ENCODE results near the gene GALNT6. TPM values are rescaled to one million over a fixed set of nuclear protein-coding genes. Genes with fewer than 3 reads are reported as not detected.
A peak's percentile ranks its signal among the peaks of the same experiment; 100 is the strongest.

Gene GALNT6
- total RNA-seq, 1 experiment from 2014 or later = 190 TPM

DNA sequence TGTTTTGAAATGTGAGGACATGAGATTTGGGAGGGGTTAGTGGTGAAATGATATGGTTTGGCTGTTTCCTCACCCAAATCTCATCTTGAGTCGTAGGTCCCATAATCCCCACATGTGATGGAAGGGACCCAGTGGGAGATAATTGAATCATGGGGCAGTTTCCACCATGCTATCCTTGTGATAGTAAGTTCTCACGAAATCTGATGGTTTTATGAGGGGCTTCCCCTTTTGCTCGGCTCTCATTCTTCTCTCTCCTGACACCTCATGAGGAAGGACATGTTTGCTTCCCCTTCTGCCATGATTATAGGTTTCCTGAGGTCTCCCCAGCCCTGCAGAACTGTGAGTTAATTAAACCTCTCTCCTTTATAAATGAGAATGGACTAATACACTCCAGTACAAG lies 18.0 kb downstream of the GALNT6 start:
- Histone ChIP-seq H3K4me3 (ENCODE audit: low read depth, low read length) (no peak overlapping the region), H3K27me3 (replicated peaks; ENCODE audit: control insufficient read depth, insufficient read depth, low read length) (no peaks in the 10 kb centered on the region), H3K36me3 (ENCODE audit: control insufficient read depth, insufficient read depth, low read length) (peaks cover 11% of the 10 kb centered on the region), H3K4me1 (peaks cover 19% of the 10 kb centered on the region), H3K9me3 (no peaks in the 10 kb centered on the region)
- H3K36me3 Mint-ChIP-seq (ENCODE audit: insufficient read depth, unreplicated experiment) = peaks cover 96% of the 10 kb centered on the region
- TF ChIP-seq, protein P1, sequence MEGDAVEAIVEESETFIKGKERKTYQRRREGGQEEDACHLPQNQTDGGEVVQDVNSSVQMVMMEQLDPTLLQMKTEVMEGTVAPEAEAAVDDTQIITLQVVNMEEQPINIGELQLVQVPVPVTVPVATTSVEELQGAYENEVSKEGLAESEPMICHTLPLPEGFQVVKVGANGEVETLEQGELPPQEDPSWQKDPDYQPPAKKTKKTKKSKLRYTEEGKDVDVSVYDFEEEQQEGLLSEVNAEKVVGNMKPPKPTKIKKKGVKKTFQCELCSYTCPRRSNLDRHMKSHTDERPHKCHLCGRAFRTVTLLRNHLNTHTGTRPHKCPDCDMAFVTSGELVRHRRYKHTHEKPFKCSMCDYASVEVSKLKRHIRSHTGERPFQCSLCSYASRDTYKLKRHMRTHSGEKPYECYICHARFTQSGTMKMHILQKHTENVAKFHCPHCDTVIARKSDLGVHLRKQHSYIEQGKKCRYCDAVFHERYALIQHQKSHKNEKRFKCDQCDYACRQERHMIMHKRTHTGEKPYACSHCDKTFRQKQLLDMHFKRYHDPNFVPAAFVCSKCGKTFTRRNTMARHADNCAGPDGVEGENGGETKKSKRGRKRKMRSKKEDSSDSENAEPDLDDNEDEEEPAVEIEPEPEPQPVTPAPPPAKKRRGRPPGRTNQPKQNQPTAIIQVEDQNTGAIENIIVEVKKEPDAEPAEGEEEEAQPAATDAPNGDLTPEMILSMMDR (IDR thresholded peaks at IDR 0.05; ENCODE audit: insufficient read depth in 1 of 2, low read depth in 1 of 2, low read length in 1 of 2, severe bottlenecking in 1 of 2, unreplicated experiment in 1 of 2) = no peak
- H3K9me3 Mint-ChIP-seq (ENCODE audit: unreplicated experiment) = no peaks in the 10 kb centered on the region
- no peak overlapping the region for H3K4me3 Mint-ChIP-seq (ENCODE audit: unreplicated experiment)
- ChIA-PET CTCF (no interaction called here), POLR2A (no interaction called here)
- peak overlapping the region; percentile 6 for H3K27ac Mint-ChIP-seq (ENCODE audit: unreplicated experiment)
- H3K4me1 Mint-ChIP-seq (ENCODE audit: low read depth, unreplicated experiment) = peaks cover 16% of the 10 kb centered on the region
- DNase-seq = no peak
- no TSS peak for BruUV-seq (replicated peaks)
- H3K27me3 Mint-ChIP-seq (ENCODE audit: insufficient read depth, unreplicated experiment) = no peaks in the 10 kb centered on the region
- intact Hi-C loops (cut with micrococcal nuclease; ENCODE audit: unreplicated experiment) = no loop called here

GRCh38 chr12:51372021-51372420 lies 19.2 kb downstream of the GALNT6 start:
- no peak overlapping the region for H3K4me3 ChIP-seq (ENCODE audit: low read depth, low read length)
- BruUV-seq (replicated peaks) = no TSS peak
- no peaks in the 10 kb centered on the region for H3K27me3 Mint-ChIP-seq (ENCODE audit: insufficient read depth, unreplicated experiment)
- TF ChIP-seq, protein P1 (IDR thresholded peaks at IDR 0.05; ENCODE audit: insufficient read depth in 1 of 2, low read depth in 1 of 2, low read length in 1 of 2, severe bottlenecking in 1 of 2, unreplicated experiment in 1 of 2) = no peak
- H3K36me3 ChIP-seq (ENCODE audit: control insufficient read depth, insufficient read depth, low read length) = peaks cover 7% of the 10 kb centered on the region
- peaks cover 16% of the 10 kb centered on the region for H3K4me1 Mint-ChIP-seq (ENCODE audit: low read depth, unreplicated experiment)
- DNase-seq = no peak
- H3K36me3 Mint-ChIP-seq (ENCODE audit: insufficient read depth, unreplicated experiment) = peaks cover 96% of the 10 kb centered on the region
- peak overlapping the region; percentile 15 for H3K4me3 Mint-ChIP-seq (ENCODE audit: unreplicated experiment)
- H3K27me3 ChIP-seq (replicated peaks; ENCODE audit: control insufficient read depth, insufficient read depth, low read length) = no peaks in the 10 kb centered on the region
- H3K4me1 ChIP-seq = peaks cover 19% of the 10 kb centered on the region
- intact Hi-C loops (cut with micrococcal nuclease; ENCODE audit: unreplicated experiment) = no loop called here
- no peaks in the 10 kb centered on the region for H3K9me3 ChIP-seq
- ChIA-PET POLR2A (interaction anchor here (0.6 to 1.6 kb wide), 3 partner anchors 19 to 517 kb away, joined by 3 to 6 read pairs (median 6); partner anchors contain the start of gene GALNT6), CTCF (interaction anchor here (0.7 to 1.7 kb wide), 4 partner anchors 18 to 291 kb away, joined by 3 to 7 read pairs (median 4); no protein-coding TSS in a partner anchor)
- peak overlapping the region; percentile 82 for H3K27ac Mint-ChIP-seq (ENCODE audit: unreplicated experiment)
- H3K9me3 Mint-ChIP-seq (ENCODE audit: unreplicated experiment) = no peaks in the 10 kb centered on the region

DNA sequence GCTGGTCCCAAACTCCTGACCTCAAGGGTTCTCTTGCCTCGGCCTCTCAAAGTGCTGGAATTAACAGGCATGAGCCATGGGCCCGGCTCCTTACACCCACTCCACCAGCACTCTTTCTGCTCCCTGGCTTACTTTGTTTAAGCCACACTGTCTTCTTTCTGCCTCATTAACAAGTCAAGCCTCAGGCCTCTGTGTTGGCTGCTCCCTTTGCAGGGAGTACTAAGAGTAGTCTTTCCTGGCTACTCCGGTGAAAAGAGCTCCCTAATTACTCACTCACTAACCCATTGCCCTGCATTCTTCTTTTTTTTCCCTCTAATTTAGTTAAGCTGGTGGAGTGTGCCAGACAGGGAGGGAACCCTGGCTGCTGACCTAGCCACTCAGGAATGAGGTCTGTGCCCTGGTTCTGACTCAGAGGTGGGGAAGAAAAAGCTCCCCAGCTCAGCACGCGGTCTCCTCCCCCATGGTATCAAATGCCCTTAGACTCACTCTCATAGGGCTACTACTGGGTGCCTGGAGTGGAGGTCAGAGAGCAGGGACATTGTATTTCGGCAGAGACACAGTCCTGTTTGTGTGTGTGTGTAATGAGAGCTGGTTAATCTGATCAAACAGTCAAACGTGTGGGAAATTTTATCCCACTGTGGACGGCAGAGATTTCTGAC lies 19.8 kb downstream of the GALNT6 start:
- TF ChIP-seq, protein P1 (IDR thresholded peaks at IDR 0.05; ENCODE audit: insufficient read depth in 1 of 2, low read depth in 1 of 2, low read length in 1 of 2, severe bottlenecking in 1 of 2, unreplicated experiment in 1 of 2) = no peak
- H3K36me3 ChIP-seq (ENCODE audit: control insufficient read depth, insufficient read depth, low read length) = peaks cover 2% of the 10 kb centered on the region
- Mint-ChIP-seq H3K4me1 (ENCODE audit: low read depth, unreplicated experiment) (peaks cover 16% of the 10 kb centered on the region), H3K36me3 (ENCODE audit: insufficient read depth, unreplicated experiment) (peaks cover 96% of the 10 kb centered on the region), H3K27ac (ENCODE audit: unreplicated experiment) (peak overlapping the region; percentile 82), H3K9me3 (ENCODE audit: unreplicated experiment) (no peaks in the 10 kb centered on the region), H3K4me3 (ENCODE audit: unreplicated experiment) (peak overlapping the region; percentile 15), H3K27me3 (ENCODE audit: insufficient read depth, unreplicated experiment) (no peaks in the 10 kb centered on the region)
- peaks cover 19% of the 10 kb centered on the region for H3K4me1 ChIP-seq
- no peaks in the 10 kb centered on the region for H3K9me3 ChIP-seq
- ChIA-PET CTCF (interaction anchor here (0.7 to 1.7 kb wide), 4 partner anchors 19 to 292 kb away, joined by 3 to 7 read pairs (median 4); no protein-coding TSS in a partner anchor), POLR2A (interaction anchor here (0.6 to 1.6 kb wide), 3 partner anchors 20 to 518 kb away, joined by 3 to 6 read pairs (median 6); partner anchors contain the start of gene GALNT6)
- H3K27me3 ChIP-seq (replicated peaks; ENCODE audit: control insufficient read depth, insufficient read depth, low read length) = no peaks in the 10 kb centered on the region
- H3K4me3 ChIP-seq (ENCODE audit: low read depth, low read length) = no peak overlapping the region
- intact Hi-C loops (cut with micrococcal nuclease; ENCODE audit: unreplicated experiment) = no loop called here
- peak; percentile 59 to 64 for DNase-seq
- no TSS peak for BruUV-seq (replicated peaks)
